Activated CD8-positive, alpha-beta memory T cell treated with anti-CD3 and anti-CD28 coated beads, Interleukin-2, amount 50 U/mL, for 24 hours (primary cell): ENCODE measurements around the gene LRBA.
"Not testable (repeated sequence)": the region's sequence is repeated elsewhere in the genome, so short reads cannot be mapped to it uniquely, and the experiment has no call there.

ENCODE experiments used
- DNase-seq: peaks from one replicate; pipeline ENCODE4 v3.0.0-alpha.2; 2020; ENCODE audit errors: extremely low read depth

LRBA gene

GRCh38 chr4:150418757-150419410 lies 596.2 kb downstream of the LRBA start:
- no peak for DNase-seq

- DNase-seq: no peak
Measured at GRCh38 chr4:150415213-150415612, 599.9 kb downstream of the LRBA start.

- no peak for DNase-seq
Measured at GRCh38 chr4:150411520-150411919, 603.6 kb downstream of the LRBA start.

- DNase-seq: no peak
Measured at GRCh38 chr4:150402871-150403272, 612.2 kb downstream of the LRBA start.

GRCh38 chr4:150401083-150401687 lies 613.9 kb downstream of the LRBA start:
- DNase-seq: no peak

- DNase-seq: no peak
Measured at GRCh38 chr4:150395872-150396271, 619.2 kb downstream of the LRBA start.

GRCh38 chr4:150394046-150394445 lies 621.0 kb downstream of the LRBA start:
- DNase-seq: no peak

GRCh38 chr4:150391052-150391451 lies 624.0 kb downstream of the LRBA start:
- no peak for DNase-seq

GRCh38 chr4:150390531-150390910 lies 624.6 kb downstream of the LRBA start:
- no peak for DNase-seq

- DNase-seq: no peak
Measured at GRCh38 chr4:150389896-150390530, 625.1 kb downstream of the LRBA start.

- no peak for DNase-seq
Measured at GRCh38 chr4:150387981-150388380, 627.1 kb downstream of the LRBA start.

GRCh38 chr4:150386415-150386814 lies 628.7 kb downstream of the LRBA start:
- DNase-seq: not testable (repeated sequence)

- no peak for DNase-seq
Measured at GRCh38 chr4:150385606-150386005, 629.5 kb downstream of the LRBA start.

- DNase-seq: no peak
Measured at GRCh38 chr4:150384249-150384648, 630.8 kb downstream of the LRBA start.

GRCh38 chr4:150382028-150382427 lies 633.1 kb downstream of the LRBA start:
- DNase-seq: no peak

- DNase-seq: no peak
Measured at GRCh38 chr4:150381609-150382008, 633.5 kb downstream of the LRBA start.

- DNase-seq: no peak
Measured at GRCh38 chr4:150381036-150381435, 634.0 kb downstream of the LRBA start.

GRCh38 chr4:150379454-150379853 lies 635.6 kb downstream of the LRBA start:
- DNase-seq: no peak

- DNase-seq: no peak
Measured at GRCh38 chr4:150375025-150375424, 640.1 kb downstream of the LRBA start.

GRCh38 chr4:150371869-150372268 lies 643.2 kb downstream of the LRBA start:
- no peak for DNase-seq

- no peak for DNase-seq
Measured at GRCh38 chr4:150369434-150370380, 645.4 kb downstream of the LRBA start.

- no peak for DNase-seq
Measured at GRCh38 chr4:150368667-150369066, 646.4 kb downstream of the LRBA start.
